ENCODE data around the gene AMDHD2.

- TF ChIP-seq CTCF (conservative IDR thresholded peaks at IDR 0.05; ENCODE audit: low read depth, low read length) (no peak), EZH2phosphoT487 (IDR thresholded peaks at IDR 0.05; ENCODE audit: borderline replicate concordance, low read length) (no peak), EZH2 (IDR thresholded peaks at IDR 0.05; ENCODE audit: low read length, unreplicated experiment) (no peak)
Observed at GRCh38 chr16:2471016-2471652, 49.0 kb upstream of the AMDHD2 start, which contains the start of gene NTN3.

All from PC-3 (cell line).